Medulla oblongata (tissue), 1 donor: ENCODE results near the gene POU5F1.

Source experiments
- DNase-seq: peaks from one replicate; pipeline ENCODE4 v3.0.0-alpha.2; 2015; ENCODE audit errors: extremely low spot score

Gene POU5F1

GRCh38 chr6:31114970-31115849 lies 55.3 kb downstream of the POU5F1 start:
- DNase-seq = peak; percentile 71

GRCh38 chr6:31114541-31114878 lies 56.0 kb downstream of the POU5F1 start, which contains the start of gene PSORS1C1:
Gene PSORS1C1, plus strand, starts transcription at chr6:31114800. Its CDS starts 14,833 bp downstream, at chr6:31129633.
- DNase-seq = peak; percentile 44
